NCI-H446 treated with DMSO at 0.1 percent for 48 hours (cell line): ENCODE data around the gene FKRP.

Experiments
- DNase-seq: peaks from one replicate; lab custom pipeline; 2025; lab: John Stamatoyannopoulos, UW

The FKRP gene

DNA sequence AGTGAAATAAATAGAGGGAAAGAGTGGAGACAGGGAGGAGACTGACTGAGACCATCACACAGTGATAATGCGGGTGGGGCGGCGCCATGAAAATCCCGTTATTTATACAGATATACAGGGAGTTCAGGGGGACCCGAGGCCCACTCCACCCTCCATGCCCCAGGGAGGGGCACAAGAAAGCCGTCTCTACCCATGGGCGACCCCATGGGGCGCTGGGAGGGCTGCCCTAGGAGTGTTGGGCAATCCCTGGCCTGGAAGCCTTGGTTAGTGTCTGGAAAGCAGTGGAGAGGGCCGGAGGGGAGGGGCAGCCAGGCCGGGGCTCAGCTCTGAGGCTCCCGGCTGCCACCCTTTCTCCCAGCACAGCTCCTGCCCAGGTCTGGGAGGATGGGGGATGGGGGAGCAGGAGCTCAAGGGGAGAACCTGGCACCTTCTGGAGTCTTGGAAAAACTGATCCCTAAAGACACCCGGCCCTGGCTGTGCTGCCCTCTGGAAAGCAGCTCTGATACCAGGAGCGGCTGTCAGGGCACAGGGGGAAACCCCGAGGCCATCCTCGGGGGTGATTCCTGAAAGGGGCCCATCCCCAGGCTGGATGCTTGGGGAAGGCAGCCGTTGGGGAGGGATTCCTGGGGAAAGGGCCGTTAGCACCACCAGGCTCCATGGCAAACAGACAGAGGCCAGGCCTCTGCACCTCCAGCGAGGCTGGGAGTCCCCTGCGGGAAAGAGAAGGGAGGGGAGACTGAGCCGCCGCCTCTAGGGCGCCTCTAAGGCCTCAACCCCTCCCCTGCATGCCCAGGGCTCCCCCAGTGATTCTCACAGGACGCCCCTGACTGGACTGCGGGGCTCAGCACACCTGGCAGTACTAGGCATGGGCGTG lies 26.0 kb upstream of the FKRP start:
- no peak for DNase-seq

DNA sequence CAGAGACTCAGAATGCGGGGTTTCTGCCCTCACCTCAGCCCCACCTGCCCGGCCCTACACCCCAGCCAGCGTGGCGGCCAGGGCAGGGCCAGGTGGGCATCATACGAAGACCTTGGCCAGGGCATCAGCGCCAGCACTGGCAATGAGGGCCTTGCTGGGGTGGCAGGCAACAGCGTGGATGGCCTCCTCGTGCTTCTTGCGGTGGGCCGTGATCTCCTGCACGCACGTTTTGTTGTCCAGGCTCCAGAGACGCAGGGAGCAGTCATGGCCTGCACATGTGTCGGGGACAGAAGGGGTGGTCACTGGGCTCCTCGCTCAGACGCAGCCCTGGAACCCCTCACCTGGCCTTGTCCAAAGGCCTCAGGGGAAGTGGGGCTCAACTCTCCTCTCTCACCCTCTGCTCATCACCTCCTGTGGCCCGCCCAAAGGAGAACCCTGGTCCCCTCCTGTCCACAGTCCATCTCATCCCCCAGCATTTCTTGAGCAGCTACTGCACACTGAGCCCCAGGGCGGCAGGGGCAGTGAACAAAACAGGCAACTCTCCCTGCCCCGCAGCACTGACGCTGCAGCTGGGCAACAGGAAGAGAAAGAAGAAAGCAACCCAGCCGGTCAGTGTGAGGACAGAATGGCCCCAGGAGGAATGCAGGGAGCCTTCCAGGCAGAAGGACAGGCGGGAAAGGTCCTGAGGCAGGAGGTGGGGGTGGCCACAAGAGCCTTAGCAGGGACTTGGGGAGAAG lies 25.2 kb upstream of the FKRP start:
- no peak for DNase-seq

DNA sequence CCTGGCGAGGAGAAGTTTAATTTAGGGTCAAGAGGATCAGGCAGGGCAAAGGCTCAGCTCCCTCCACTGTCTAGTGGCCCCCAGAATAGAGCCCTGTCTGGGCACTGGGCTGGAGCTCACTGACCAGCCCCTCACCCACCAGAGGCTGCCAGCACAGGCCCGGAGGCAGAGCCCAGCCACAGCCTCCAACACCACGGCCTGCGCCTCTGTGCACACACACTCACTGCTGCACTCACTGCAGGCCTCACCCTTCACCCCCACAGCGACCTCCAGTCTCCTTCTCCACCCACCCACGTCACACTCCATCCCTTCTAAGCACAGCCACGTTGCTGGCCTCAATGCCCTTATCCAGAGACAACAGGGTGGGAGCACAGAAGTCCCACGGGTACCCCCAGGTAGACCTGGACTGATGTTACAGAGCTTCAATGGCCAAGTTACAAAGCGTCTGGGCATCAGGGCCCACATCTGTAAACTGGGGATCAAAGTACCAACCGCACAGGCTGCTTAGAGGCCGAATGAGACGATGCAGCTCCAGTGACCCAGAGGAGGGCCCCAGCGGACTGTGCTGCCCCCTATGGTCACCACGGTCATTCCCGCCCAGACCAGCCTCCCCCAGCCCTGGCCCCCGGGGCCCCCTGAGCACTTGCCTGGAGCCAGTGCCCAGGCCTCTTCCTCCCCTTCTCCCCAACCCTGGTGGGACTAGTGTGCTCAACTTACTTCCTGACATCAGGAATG lies 24.4 kb upstream of the FKRP start:
- DNase-seq, result no peak

DNA sequence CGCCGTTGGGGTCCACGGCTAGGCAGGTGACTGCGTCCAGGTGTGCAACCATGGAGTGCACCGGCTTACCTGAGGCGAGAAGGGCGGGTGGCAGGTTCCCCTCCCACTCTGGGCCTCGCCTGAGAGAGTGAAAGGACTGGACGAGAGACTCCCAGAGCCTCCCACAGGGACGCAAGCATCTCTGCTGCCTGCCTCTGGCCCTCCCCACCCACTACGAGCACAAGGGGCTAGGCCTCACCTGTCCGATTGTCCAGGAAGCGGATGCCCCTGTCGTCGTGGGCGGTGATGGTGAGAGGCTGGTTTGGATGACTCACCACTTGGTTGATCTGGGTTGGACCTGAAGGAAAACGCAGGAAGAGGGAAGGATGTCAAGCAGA lies 23.9 kb upstream of the FKRP start:
- DNase-seq, result no peak

DNA sequence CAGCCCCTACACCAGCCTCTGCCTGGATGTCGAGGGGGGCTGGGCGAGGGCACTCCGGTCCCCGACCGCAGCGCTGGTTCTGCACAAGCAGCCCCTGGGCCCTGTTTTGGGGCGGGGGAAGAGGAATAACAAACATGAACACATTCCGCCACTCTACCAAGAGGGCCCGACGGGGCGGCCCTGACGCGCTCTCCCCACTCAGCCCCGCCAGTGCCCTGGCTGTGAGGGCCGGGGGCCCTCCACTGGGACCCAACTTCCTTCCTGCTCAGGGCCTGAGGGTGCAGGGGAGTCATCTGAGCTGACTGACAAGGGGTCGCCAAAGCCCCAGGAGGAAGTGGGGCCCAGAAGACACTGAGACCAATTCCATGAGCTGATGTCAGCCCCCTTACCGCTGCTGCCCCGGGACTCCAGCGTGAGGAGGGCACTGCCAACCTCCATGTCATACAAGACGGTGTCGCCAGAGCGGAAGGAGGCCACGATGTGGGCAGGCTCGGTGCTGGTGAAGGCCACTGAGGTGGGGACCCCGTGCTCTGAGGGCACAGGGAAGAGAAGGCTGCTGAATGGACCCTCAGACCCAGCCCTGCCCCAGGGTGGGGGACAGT lies 23.3 kb upstream of the FKRP start:
- DNase-seq, result no peak

DNA sequence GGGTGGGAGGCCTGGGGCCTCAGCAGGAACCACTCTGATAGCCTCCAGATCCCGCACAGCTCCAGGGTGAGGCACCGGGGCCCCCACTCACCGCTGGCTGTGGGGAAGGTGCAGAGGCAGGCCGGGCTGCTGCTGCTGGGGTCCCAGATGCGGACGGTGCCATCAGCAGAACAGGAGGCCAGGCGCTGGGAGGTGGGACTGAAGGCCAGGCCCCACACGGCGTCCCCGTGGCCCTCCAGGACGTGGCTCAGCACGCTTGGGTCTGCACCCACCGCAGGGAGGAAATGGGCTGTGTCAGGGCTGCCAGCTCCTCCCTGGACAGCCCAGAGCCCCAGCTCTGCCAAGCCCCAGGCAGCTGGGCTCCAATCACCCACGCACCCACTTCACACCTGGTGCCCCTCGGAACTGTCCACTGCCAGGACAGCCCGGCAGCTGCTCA lies 22.8 kb upstream of the FKRP start:
- DNase-seq, result no peak

DNA sequence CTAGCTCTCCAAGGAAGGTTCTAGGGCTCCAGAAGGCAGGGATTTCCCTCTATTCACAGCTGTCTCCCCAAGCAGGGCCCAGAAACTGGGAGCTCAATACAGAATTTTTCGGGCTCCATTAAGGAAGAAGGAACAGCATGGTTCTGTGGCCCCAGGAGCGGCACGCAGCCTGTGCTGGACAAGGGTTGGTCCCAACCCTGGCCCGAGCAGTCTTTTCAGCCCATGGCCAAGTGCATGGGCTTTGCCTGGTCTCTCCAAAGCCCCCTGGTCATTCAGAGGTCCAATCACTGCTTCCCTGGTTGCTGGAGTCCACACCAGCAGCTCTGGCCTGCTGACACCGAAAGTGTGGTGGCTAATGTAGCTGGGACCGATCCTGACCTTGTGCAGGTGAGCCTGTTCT lies 22.4 kb upstream of the FKRP start:
- DNase-seq, result no peak

DNA sequence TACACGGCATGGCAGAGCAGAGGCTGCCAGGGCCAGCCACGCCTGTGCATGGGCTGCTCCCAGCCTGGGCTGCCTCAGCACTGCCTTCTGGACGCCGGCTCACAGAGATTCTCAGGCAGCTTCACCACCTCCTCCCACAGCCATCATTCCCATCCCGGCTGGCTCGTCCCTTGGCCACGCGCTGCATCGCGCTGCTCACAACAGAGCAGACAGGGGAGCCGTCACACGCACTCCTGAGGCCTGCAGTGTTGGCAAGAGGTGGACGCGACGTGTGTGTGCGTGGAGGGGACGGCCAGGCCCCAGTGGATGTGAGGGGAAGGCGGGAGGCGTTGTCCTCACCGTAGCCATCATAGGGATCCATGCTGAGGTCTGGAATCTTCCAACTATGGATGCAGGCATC lies 21.4 kb upstream of the FKRP start:
- DNase-seq, result no peak

DNA sequence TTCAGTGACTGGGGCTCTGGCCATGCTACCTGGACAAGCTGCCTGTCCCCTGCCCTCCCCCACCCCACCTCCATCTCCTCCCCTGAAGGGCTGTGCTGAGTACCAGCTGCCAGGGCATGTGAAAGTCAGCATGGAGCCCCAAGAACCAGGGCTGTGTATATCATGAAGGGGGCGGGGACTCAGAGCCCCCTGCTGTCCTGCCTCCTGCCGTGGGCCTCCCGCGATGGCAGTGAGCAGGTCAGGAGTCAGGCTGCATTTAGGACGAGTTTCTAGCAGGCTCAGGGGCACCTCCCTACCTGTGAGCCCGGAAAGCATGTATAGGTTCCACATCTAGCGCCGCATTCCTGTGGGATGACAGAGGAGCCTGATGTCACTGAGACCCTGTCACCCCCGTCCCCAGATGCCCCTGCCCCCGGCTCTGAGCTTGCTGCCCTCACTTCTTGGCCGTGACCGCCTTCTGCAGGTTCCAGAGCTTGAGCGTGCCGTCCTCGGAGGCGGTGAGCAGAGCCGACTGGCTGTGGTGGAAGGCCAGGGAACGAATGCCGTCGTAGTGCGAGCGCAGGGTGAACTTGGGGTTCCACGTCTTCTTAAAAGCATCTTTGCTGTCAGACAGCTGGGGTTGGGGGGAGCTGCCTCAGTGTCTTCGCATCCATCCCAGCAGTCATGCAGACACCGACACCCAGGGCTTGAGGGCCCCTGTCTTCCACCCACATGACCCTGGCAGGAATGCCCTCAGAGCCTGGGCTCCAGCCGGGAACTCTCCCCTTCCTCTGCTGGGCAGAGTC lies 20.6 kb upstream of the FKRP start:
- no peak for DNase-seq

DNA sequence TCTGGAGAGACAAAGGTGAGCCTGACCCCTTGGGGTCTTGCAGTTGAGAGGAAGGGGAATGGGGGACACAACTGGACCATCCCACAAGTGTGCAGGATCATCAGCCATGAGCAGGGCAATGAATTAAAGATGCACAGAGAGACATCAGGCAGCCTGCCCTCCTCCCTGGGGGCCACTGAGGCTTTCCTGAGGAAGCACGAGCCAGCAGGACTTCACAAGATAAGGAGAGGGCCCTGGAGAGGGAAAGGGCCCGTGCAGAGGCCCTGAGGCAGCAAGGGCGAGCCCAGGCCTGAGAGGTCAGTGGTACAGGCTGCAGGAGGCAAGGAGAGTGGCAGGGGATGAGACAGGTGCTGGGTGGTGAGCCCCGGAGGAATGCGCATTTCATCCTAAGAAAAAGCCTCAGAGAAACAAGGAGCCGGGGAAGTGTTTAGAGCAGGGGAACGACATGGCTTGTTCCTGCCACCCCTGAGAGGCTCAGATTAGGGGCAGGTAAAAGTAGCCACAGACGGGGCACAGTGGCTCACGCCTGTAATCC lies 19.9 kb upstream of the FKRP start:
- DNase-seq, result no peak

DNA sequence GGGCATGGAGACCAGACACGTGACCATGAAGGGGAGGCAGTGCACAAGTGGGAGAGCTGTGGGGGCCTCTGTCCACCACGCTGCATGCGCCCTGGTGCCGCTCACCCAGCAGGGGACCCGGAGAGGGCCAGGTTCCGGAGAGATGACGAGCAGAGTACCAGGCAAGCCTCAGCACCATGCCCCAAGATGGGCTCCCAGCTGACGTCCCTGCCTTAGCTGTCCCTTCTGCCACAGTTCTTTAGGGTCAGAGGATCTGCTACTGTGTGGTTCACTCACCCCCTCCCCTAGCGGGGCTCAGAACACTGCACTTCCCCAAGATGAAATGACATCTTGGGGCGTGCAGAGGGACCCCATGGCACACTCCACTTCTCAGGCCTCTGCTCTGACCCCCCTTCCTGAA lies 19.3 kb upstream of the FKRP start:
- DNase-seq, result no peak

DNA sequence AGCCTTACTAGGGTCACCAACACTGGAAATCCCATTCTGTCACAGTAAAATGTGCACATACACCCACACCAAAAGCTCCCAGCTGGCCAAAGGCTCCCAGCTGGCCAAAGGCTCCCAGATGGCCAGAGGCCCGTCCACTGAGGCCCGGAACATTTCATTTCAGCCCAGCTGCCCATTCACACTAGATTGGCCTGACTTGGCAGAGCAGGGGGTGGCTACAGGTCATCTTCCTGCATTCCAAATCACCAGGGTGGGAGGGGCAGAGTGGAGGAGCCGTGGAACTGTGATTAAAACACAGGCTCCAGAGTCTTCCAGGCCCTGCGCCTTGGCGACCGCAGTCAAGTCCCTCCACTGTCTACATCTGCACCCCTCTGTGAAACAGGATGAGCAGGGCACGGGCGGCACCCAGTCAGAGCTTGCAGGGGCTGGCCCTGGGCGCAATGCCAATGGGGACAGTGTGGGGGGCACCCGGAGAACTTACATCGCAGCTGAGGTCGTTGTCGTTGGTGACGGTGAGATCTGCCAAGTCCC lies 18.8 kb upstream of the FKRP start:
- DNase-seq, result no peak

DNA sequence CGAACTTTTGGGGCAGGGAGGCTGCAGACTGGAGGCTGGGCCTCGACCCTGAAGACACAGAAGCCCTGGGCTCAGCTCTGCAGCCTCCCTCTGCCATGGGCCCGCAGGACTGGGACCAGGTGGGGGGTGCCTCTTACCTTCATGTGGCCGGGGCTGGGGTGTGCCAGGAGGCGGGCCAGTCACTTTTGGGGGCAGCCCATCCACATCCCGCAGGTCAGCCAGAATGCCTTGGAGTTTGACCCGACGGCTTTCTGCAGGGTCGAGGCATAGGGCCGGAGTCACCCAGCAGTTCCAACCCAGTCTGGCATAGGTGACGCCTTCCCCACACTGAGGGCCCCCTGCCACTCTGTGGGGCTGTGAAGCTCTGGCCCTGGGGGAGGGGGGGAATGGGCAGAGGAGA lies 18.1 kb upstream of the FKRP start:
- no peak for DNase-seq

DNA sequence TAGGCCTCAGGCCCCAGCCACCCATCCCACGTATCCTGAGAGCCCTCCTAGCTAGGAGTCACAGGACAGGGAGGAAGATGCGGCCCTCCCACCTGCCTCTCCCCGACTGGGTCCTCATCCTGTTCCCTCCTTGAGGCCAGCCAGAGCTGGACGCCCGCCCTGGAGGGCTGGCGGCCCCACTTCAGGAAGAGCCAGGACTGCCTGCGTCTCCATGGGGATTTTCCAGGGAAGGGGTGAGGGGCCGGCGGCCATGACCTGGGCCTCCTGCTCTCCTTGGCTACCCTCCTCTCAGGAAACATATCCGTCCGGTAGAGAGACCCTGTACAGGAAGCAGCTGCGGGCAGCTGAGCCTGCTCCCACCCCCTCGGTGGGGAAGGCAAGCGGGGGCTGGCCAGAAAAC lies 17.6 kb upstream of the FKRP start:
- no peak for DNase-seq

DNA sequence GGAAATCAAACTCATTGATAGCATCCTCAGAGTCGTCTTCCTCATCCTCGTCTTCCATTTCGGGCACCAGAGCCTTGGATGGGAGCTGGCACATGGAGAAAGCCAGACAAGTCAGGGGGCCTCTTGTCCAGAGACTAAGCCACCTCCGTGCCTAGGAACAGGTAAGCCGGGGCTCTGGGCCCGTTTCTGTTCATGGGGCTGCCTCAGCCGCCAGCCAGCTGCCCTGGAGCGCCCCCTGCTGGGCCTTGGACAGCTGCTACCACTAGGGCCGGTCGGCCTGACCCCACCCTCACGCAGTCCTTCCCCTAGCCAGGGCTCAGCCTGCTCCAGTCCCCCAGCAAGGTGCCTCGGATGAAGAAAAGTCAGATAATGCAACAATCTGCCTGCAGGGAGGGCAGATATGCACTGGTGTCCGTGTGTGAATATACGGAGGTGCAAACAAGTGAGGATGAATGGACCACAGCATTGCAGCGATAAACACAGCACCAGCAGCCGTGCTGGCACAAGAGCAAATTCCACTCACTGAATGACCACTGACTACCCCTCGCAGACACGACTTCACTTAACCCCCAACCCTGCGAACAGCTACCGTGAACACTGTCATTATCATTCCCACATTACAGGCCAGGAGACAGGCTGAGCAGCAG lies 17.0 kb upstream of the FKRP start:
- DNase-seq, result no peak

DNA sequence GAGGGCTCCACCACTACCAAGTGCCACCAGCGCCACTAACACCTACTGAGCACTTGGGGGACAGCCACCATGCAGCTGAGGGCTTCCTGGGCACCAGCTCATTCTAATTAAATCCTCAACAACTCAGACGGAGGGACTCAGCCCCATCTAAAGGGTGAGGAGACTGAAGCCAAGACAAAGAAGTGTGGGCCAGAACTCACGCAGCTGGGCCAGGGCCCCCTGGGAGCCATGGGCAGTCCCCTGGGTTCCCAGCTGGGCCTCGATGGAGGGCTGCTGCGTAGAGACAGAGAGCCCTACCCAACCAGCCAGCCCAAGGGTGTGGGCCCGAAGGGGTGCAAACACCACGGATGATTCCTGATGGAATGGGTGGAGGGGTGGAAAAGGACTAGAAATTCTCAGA lies 16.2 kb upstream of the FKRP start:
- DNase-seq, result no peak

DNA sequence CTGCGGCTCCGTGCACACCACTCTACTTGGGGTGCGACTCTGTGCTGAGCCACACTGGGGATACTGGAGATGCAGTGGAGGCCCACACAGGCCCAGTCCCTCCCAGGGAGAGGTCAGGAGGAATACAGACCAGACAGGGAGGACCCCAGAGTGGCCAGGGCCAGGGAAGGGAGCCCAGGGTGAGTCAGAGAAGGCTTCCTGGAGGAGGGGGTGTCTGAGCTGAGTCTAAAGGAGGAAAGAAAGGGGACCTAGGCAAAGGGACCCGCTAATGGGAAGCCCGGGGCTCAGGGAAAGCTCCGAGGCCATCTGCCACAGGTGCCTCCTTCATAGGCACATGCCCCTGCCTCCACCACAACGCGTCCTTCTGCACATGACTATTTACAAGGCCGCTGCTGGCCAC lies 15.7 kb upstream of the FKRP start:
- DNase-seq, result no peak

DNA sequence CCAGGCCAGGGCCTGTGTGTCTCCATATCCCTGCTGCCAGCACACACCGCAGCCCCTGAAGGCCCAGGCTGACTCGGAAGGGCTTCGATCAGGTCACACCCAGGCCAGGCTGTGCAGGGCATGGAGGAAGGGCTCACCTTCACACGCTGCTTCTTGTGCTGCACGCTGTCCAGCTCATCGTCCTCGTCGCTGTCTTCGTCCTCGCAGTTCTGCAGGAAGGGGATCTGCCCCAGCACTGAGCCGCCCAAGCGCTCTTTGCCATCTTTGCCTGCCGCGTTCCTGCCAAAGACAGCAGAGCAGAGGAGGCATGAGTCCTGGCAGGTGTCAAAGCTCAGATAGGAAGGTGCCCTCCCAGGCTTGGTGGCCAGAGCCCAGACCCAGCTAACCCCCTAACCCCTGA lies 15.3 kb upstream of the FKRP start:
- DNase-seq, result no peak

DNA sequence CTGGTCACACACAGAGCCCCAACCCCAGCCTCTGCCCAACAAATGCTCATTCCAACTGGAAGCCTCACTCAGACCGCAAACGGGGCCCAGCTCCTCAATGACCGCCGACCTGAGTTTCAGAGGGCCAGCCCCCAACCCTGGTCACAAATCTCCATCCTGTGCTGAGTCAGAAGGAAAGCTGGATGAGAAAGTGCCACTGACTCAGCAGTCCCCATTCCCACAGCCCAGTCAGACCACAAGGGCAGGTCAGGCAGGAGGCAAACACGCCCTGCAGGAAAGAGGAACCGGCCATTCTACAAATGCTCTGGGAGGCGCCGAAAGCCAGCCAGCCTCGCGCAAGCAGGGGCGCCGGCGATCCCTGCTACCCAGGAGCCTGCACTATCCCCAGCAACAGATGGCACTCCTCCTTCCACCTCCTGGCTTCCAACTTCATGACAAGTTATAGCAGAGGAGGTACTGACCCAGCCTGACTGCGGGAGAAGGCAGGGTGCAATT lies 14.8 kb upstream of the FKRP start:
- no peak for DNase-seq

DNA sequence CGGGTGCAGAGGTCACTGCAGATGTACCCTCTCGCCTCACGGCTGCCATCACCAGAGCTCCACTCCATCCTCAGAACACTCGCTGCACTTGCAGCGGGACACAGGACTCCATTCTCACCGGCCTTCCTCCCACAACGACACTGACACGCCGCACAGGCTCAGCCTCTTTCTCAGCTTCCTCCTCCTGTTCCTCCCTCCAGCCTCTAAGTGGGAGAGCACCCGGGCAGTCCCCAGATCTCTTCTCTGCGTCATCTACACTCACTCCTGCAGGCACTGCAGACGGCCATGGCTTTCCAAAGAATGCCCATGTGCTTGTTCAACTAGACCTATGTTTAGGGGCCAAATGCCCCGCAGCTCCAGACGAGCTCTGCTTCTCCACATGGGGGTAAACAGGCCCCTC lies 14.3 kb upstream of the FKRP start:
- no peak for DNase-seq
